GM18526 (cell line): ENCODE measurements around the gene EIF5A.

Source experiments
- POLR2A ChIP-seq: IDR thresholded peaks from 3 replicates; pipeline ENCODE4 v1.6.1; 2011; ENCODE audit not compliant: insufficient read length; ENCODE audit errors: extremely low read depth

Gene EIF5A

DNA sequence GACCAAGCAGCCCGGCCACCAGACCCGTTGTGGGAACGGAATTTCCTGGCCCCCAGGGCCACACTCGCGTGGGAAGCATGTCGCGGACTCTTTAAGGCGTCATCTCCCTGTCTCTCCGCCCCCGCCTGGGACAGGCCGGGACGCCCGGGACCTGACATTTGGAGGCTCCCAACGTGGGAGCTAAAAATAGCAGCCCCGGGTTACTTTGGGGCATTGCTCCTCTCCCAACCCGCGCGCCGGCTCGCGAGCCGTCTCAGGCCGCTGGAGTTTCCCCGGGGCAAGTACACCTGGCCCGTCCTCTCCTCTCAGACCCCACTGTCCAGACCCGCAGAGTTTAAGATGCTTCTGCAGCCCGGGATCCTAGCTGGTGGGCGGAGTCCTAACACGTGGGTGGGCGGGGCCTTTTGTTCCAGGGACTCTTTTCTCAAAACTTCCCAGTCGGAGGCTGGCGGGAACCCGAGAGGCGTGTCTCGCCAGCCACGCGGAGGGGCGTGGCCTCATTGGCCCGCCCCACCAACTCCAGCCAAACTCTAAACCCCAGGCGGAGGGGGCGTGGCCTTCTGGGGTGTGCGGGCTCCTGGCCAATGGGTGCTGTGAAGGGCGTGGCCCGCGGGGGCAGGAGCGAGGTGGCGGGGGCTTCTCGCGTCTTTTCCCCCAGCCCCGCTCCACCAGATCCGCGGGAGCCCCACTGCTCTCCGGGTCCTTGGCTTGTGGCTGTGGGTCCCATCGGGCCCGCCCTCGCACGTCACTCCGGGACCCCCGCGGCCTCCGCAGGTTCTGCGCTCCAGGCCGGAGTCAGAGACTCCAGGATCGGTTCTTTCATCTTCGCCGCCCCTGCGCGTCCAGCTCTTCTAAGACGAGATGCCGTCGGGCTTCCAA, 26.1 kb upstream of the EIF5A start, which contains the start of gene SLC2A4:
Gene SLC2A4, plus strand, starts transcription at position 645 of the 879 bp plus-strand sequence. Its CDS starts 217 bp downstream, at position 862.
- no peak for TF ChIP-seq POLR2A

DNA sequence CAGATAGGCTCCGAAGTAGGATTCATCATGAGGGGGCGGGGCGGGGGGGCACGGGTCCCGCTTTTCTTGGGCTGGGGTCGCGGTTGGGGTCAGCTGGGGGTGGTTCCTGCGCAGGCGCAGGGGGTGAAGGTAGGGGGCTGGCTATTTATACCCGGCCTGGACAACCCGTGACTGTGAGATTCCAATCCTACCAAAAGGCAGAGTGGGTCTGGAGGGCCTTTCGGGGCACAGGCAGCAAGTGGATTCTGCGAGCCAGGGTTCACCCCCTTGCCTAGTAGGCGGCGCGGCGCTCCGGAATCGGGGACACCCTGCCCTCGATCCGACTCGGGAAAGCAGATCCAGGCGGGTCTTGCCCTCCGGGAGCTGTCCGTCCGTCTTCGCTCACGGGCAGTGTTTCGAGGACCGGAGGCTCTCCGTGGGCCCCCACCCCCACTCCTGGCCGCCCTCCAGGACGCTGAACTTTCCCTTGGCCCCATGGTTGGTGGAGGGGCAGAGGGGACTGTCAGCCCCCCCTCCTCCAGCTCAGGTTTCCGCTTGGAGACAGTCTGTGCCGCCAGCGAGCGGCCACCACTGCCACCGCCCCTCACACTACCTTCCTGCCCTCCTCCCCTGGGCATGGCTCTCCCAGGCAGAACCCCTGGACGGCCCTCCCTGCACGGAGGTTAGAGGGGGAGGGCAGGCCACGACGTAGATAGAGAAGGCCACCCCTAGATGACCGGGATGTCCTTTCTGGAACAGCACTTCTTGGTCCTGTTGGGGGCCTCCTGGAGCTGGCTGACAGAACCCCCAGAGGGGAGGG, 25.3 kb upstream of the EIF5A start:
- TF ChIP-seq POLR2A, result no peak

DNA sequence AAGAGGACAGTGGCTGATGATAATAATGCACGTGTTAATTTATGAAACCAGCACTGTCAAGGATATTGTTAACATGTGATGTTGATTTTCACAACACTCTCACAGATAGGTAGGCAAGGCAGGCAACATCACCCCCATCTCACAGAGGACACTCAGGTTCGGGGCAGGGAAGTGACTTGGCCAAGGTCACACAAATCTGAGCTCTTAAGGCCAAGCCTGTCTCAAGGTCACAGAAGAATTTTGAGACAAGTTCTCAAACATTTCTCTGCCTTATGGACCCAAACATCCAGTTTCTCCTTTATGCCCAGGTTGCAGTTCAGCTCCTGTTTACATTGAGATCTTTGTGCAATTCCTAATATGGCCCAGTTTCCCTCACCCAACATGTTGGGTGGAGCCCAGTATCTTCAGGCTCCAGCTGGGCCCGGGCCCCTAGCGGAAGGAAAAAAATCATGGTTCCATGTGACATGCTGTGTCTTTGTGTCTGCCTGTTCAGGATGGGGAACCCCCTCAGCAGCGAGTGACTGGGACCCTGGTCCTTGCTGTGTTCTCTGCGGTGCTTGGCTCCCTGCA, 24.6 kb upstream of the EIF5A start:
- TF ChIP-seq POLR2A, result no peak

DNA sequence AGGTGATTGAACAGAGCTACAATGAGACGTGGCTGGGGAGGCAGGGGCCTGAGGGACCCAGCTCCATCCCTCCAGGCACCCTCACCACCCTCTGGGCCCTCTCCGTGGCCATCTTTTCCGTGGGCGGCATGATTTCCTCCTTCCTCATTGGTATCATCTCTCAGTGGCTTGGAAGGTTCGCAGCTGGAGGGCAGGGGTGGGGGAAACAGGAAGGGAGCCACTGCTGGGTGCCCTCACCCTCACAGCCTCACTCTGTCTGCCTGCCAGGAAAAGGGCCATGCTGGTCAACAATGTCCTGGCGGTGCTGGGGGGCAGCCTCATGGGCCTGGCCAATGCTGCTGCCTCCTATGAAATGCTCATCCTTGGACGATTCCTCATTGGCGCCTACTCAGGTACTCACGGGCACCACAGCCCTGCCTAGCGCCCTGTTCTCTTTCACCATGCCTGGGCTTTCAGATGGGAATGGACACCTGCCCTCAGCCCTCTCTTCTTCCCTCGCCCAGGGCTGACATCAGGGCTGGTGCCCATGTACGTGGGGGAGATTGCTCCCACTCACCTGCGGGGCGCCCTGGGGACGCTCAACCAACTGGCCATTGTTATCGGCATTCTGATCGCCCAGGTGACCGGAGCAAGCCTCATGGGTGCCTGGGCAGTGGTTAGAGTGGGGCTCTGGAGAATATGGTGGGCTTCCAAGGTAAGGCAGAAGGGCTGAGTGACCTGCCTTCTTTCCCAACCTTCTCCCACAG, 23.8 kb upstream of the EIF5A start:
- TF ChIP-seq POLR2A, result no peak

DNA sequence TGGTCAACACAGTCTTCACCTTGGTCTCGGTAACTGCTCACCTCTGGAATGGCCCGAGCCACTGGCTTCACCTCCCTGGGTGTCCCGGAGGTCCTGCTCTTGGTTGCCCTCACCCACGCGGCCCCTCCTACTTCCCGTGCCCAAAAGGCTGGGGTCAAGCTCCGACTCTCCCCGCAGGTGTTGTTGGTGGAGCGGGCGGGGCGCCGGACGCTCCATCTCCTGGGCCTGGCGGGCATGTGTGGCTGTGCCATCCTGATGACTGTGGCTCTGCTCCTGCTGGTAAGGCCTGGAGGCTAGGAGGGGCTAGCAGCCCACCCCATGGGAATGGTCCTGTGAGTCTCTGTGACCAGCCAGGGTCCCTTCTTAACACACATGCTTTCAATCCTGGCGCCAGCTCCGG, 22.5 kb upstream of the EIF5A start:
- TF ChIP-seq POLR2A, result no peak

DNA sequence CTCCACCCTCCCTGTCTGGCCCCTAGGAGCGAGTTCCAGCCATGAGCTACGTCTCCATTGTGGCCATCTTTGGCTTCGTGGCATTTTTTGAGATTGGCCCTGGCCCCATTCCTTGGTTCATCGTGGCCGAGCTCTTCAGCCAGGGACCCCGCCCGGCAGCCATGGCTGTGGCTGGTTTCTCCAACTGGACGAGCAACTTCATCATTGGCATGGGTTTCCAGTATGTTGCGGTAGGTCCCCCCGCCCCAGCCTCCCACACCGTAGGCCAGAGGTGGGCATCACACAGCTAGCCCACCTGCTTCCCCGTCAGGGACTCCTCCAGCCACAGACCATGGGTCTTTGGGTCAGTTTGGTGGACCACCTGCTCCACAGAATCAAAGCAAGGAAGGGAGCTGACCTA, 21.7 kb upstream of the EIF5A start:
- no peak for TF ChIP-seq POLR2A

DNA sequence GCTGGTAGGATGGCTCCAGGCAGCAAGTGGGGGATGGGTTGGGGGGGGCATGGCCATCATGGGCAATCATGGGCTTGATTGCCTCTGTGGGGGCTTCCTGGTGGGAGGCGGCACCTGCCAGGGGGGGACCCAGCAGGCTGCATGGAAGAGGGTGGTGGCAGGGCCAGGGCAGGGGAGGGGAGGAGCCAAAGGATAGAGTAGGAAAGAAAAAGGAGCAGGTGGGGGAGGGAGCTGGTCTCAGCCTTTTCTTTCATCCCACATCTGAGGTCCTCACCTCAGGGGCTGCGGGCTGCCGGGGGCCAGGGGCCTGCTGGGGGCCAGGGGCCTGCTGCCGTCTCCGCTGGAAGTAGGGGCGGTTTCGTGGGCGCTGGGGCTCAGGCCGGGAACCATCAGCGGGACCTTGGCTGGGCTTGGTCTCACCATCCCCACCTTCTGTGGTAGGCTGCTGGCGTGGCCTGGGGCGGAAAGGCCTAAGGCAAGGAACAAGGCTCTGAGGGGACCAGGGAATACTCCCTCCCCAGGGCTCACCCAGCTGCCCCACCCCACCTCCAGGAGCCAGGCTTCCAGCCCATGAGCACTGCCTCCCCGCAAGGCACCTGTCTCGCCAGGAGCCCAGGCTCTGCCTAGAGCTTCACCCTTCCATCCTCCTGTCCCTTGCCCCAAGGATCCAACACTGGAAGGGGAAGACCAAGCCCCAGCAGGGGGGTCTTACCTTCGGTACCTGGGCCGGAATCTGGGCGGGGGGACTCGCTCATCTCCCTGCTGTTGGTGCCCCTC, 18.0 kb upstream of the EIF5A start:
- no peak for TF ChIP-seq POLR2A

DNA sequence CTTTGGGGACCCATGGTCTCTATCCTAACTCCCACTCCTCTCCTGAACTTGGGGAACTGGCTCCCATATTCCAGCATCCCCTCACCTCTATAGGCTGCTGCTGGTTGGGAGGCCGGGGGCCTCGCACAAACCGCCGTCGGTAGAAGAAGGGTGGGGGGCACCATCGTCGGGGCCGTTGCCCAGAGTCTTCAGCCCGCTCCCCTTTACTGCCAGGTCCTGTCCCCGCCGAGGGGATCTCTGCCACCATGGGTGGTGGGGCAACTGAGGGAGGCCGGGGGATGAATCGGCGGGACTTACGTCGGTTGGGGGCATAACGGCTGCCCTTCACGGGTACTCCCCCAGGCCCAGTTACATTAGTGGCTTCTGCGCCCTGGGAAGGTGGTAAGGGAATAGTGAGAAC, 17.3 kb upstream of the EIF5A start:
- no peak for TF ChIP-seq POLR2A

DNA sequence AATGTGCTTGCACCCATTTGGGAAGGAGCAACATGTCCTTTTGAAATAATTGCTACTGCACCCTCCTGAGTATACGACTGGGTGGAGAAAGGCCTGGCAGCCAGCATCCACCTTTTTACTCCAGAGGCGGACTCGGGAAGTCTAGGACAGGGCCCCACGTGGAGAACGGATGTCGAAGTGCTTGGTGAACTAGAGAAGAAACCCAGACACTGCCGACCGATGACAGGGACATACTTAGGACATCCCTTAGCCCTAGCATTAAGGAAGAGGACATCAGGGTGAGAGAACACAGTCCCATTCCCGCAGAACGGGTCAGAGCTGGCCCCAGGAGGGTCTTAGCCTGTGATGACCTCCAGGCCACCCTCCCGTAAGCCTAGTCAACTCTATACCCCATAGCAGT, 16.7 kb upstream of the EIF5A start:
- TF ChIP-seq POLR2A, result no peak

DNA sequence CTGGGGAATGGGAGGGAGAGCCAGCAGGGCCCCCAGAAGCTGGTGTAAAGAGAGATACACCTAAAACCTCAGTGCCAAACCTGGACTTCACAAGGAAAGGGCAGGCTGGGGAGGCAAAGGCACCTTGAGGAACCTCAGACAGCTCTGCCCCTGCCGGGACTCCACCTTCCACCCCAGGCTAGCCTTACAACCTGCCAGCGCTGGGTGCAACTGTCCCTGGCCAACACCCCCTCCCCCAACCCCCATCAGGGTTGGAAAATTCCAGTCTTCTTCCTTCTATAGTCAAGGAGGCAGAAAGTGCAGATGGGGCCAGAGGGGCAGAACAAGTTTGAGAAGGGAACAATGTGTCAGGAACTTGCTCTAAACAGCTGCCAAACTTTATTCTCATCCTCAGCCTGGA, 15.2 kb upstream of the EIF5A start:
- TF ChIP-seq POLR2A, result no peak

DNA sequence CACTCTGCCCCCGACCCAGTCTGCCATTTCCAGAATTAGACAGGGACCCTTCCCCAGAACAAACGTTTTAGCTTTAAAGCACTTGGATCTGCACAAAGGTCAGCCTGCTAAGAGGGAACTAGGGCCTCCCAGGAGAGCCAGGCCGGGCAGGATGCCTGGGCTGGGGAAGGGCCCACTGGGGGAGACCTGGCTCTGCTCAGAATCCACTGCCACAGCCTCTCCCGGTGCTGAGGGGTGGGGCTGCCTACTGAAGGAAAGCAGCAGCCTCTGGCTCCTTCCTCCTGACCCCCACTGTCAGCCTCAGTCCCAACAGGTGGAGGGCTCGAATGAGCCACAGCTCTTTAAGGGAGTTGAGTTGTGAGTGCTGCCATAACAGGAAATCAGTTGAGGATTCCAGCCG, 14.7 kb upstream of the EIF5A start:
- no peak for TF ChIP-seq POLR2A

DNA sequence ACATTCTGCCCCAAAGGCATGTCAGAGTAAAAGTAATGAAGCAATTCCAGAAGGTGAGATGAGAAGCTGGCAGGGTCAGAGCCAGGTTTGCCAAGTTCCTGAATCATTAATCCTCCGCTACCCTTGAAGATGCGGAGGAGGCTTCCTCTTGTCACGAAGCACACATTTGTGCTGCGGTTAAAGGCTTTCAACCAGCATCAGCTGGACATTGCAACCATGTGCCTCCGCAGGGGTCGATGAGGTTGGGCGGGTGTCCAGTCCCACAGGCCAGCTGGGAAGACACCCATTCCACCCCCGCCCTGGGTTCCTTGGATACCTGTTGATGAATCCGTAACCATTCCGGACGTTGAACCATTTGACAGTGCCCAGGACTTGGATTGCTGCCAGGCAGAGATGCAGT, 14.3 kb upstream of the EIF5A start:
- no peak for TF ChIP-seq POLR2A

DNA sequence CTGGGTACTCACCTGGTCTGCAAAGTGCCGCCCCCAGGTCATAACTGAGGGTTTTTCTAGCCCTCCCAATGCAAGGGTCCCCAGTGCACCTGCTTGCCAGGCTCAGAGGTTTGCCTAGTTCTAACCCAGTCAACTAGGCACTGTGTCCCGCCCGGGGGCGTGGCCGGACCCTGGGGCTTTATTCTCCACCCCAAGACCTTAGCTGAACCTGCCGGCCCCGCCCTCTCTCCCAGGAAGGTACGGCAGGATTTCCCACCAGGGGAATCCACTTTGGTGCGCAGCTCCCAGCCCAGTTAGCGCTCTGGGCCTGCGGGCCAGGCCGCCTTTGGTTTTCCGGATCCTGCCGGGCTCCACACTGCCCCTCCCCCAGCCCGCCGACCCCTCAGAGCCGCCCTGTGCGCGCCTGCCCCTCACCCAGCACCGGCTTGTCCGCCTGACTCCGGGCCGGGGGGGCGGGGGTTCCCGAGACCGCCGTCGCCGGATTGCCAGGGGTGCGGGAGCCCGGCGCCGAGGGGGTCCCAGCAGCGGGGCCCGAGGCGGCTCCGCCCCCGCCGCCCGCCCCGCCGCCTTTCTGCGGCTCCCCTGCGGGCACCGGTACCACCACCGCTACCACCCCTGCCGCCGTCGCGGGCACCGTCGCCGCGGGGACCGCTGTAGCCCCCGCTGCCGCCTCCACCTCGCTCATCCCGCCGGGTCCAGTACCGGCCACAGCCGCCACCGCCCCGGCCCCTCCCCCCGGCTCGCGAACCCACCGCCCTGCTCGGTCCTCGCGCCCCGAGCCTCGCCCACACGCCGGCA, 13.4 kb upstream of the EIF5A start:
- TF ChIP-seq POLR2A, result no peak

DNA sequence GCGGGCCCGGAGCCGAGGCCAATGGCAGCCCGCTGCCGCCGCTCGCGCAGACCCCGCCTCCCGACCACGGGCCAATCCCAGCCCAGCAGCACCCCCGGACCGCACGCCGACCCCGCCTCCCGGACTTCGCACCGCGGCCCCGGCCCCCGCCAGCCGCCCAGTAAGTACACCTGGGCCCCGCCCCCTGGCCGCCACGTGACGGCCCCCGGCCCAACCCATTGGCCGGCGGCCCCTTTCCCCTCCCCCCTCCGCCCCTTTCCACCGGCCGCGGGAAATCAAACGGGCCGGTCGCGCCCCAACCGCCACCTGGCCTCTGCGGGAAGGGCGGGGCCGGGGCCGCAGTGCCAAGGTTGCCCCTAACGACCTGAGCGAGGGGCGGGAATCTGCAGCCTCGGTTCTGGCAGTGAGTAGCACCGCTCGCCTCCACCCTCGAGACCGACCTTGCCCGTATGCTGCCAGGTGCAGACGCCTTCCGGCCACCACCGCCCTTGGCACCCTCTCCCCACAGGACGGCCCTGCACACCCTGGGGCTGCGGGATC, 12.7 kb upstream of the EIF5A start, which contains the start of gene YBX2:
Gene YBX2, minus strand, starts transcription at position 26 of the 540 bp plus-strand sequence. CDS start 139 bp downstream, outside the sequence.
- no peak for TF ChIP-seq POLR2A
